NCI-H146 treated with DMSO at 0.1 percent for 48 hours (cell line): ENCODE measurements around the gene NEAT1.

Source experiments
- DNase-seq: peaks from one replicate; lab custom pipeline; 2025; ENCODE audit not compliant: unreplicated experiment; lab: John Stamatoyannopoulos, UW

Gene NEAT1

GRCh38 chr11:65433657-65434056 is 11.1 kb downstream of the NEAT1 start:
- no peak for DNase-seq

DNA sequence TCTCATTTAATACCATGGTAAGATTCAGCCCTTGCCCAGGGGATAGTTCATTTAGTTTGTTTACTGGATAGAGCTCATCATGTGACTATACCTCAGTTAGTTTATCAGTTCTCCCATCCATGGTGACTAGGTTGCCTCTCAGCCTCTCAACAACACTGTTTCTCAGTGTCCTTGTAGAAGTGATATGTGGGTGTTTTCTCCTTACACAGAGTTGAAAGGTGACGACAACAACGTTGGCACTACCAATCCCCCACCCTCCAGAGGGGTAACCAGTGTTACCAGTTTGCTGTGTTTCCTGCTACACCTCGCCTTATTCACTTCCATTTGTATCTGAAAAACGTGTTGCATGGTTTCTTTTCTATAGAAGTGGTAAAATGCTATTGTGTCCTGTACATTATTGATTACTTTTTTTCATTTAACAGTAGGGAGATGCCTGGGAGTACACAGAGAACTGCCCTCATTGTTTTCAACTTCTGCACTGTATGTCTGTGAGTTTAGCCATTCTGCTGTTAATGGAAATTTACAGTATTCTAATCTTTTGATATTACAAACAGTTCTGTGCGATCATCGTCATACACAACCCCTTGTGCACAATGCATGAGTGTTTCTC is 11.6 kb downstream of the NEAT1 start:
- no peak for DNase-seq

GRCh38 chr11:65434667-65435410 is 12.2 kb downstream of the NEAT1 start:
- no peak for DNase-seq

DNA sequence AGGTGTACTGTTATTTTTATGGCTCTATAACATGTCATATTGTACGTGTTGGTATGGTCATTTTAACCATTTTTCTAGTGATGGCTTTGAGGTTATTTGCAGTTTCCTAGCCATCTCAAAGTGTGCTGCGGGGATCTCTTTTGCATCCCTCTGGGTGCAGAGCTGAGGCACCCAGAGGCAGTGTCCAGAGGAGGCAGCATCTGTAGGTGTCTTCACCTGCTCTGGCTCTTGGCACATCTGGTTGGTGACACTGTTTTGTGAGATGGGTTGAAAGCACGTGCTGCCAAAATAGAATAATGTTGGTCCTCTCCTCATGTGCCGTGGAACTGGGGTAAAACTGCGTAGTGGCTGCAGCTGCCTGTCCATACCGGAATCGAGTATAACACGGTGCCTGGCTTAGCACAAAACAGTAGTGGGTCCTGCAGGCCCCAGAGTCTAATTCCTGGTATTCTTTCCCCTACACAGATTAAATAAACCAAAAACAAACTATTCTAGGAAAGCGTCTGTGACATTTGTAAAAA is 12.9 kb downstream of the NEAT1 start:
- DNase-seq = no peak

- no peak for DNase-seq
These were observed 13.4 kb downstream of the NEAT1 start for GRCh38 chr11:65435981-65436411.

- no peak for DNase-seq
These were observed 13.9 kb downstream of the NEAT1 start for GRCh38 chr11:65436412-65437032.

DNA sequence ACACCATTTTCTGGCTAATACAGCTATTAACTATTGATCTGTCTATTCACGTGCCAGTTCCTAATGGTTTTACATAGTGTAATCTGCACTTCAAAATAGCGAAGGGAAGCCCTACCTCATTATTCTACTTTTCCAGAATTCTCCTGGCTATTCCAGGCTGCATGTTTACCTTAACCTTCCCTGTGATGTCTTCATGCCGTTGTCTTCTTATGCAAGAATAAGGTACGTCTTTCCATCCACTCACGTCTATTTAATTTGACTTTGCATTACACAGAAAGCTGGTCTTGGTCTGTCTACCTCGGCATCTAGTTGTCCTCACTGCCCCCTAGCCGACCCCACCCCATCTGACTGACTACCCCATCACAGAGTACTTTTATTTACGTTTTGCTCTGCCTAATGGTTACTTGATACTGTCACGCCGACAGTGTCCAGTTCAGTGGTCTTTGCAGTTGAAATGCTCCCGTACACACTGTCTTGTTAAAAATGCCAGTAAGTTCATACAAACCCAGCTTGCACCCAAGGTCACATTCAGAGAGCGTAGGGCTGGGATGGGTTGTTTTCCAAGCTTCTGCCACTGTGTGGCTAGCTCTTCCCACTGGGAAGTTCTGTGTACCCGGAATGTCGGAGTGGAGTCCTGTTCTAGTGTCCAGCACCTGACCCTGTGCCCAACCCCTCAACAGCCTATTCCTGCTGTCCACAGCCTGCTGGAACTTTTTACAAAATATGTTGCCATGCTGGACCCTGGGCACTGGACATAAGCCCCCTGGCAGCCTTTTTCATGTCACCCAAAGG is 15.0 kb downstream of the NEAT1 start:
- no peak for DNase-seq

GRCh38 chr11:65438257-65439151 is 15.9 kb downstream of the NEAT1 start:
- no peak for DNase-seq

- DNase-seq = no peak
These were observed 17.0 kb downstream of the NEAT1 start for GRCh38 chr11:65439331-65440181.

GRCh38 chr11:65440831-65441499 is 18.4 kb downstream of the NEAT1 start:
- DNase-seq = no peak

- DNase-seq = no peak
These were observed 20.3 kb downstream of the NEAT1 start for GRCh38 chr11:65442842-65443331.

- DNase-seq = no peak
These were observed 21.9 kb downstream of the NEAT1 start for GRCh38 chr11:65444314-65445051.

DNA sequence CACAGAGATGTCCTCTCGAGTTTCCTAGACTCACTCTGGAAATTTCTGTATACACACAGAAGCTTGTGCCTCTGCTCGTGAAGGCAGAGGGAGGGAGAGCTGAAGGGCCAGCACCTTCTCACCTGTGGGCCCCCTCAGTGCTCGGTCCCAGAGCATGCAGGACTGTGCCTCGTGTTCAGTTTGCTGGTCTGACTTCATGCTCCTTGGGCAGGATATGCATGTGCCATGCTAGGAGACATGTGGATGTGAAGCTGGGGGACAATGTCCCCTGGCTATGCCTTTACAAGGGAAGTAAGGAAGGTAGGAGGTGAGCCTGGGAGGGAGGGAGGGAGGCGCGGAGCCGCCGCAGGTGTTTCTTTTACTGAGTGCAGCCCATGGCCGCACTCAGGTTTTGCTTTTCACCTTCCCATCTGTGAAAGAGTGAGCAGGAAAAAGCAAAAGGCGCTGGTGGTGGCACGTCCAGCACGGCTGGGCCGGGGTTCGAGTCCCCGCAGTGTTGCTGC is 22.6 kb downstream of the NEAT1 start:
- DNase-seq = no peak

DNA sequence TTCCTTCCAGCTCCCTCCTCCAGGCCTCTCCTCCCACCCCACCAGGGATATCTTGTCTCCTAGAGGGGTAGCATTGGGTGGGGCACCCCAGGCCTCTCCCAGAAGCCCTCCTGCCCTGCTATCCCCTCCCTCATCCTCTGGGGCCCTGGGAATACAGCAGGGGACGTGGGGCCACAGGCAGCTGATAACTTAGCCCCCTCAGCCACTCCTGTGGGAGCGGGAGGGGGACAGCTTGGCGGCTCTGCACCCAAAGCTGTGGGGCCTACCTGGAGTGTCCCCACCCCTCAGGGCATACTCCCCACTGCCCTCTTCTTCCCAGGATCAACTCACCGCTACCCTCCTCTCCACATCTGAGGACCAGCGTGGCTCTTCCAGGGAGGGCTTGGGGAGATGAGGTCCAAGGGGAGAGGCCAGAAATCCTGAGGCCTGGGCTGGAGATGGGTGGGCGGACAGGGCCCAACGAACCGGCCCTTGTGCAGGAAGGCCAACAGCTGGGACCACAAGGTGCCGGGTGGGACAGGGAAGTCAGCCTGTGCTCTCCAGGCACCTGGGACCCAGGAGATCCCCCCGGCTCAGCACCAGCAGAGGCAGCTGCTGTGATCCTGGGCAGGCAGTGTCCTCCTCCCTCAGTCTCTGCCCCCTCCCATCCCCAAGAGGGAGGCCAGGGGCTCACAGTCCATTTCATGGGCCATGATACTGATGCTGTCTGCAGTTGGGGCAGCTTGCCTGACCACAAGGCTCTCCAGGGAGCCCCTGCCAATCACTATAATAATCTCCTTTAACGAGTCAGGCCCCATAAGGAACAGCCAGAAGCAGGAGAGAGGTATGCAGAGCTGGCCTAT is 23.2 kb downstream of the NEAT1 start:
- DNase-seq = no peak

- no peak for DNase-seq
These were observed 24.1 kb downstream of the NEAT1 start for GRCh38 chr11:65446446-65447277.

DNA sequence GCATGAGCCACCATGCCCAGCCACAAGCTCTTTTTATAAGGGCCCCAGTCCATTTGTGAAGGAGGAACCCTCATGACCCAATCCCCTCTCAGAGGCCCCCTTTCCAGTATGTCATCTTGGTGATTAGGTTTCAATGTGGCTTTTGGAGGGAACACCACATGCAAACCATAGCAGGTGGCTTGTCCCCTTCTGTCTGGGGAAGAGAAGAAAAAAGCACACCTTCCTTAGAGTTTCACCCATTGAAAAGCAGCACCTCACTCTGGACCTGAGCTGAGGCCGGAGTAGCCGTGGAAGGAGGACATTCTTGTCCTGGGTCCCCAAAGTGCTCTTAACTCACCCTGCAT is 25.4 kb downstream of the NEAT1 start:
- no peak for DNase-seq
